Type B pancreatic cell (in vitro differentiated cells): ENCODE measurements around the gene B3GNT8. TPM values are rescaled to one million over a fixed set of nuclear protein-coding genes. Genes with fewer than 3 reads are reported as not detected.
"Not testable (repeated sequence)": the region's sequence is repeated elsewhere in the genome, so short reads cannot be mapped to it uniquely, and the experiment has no call there.

Experiments used
- DNase-seq: peaks from one replicate; pipeline ENCODE4 v3.0.0; 2021; ENCODE audit warnings: mixed read lengths; ENCODE audit not compliant: unreplicated experiment; ENCODE audit errors: extremely low spot score
- H3K27ac Mint-ChIP-seq: 2 replicates; pipeline ENCODE4 v1.8.0; 2021; ENCODE audit warnings: mild to moderate bottlenecking, mixed read lengths
- H3K27me3 Mint-ChIP-seq: 2 replicates; pipeline ENCODE4 v1.8.0; 2021; ENCODE audit warnings: mixed read lengths
- H3K36me3 Mint-ChIP-seq: 2 replicates; pipeline ENCODE4 v1.8.0; 2021; ENCODE audit warnings: mixed read lengths
- H3K4me1 Mint-ChIP-seq: one replicate; pipeline ENCODE4 v1.8.0; 2021; ENCODE audit warnings: mixed read lengths; ENCODE audit not compliant: unreplicated experiment
- H3K4me3 Mint-ChIP-seq: 2 replicates; pipeline ENCODE4 v1.8.0; 2021; ENCODE audit warnings: mild to moderate bottlenecking, mixed read lengths
- H3K9me3 Mint-ChIP-seq: 2 replicates; pipeline ENCODE4 v1.8.0; 2021; ENCODE audit warnings: mixed read lengths
- total RNA-seq: library from RNA; stranded (reverse); gene quantifications from 2 replicates; pipeline ENCODE4 v1.2.1, GENCODE V29; 2021; ENCODE audit warnings: low replicate concordance
- TF ChIP-seq, protein P1 (sequence below): fragments of 200-600 bp; sonication (generic); conservative IDR thresholded peaks from 2 replicates; pipeline ENCODE4 v1.5.0; 2021; ENCODE audit warnings: antibody characterized with exemption, mild to moderate bottlenecking

B3GNT8 gene
- total RNA-seq, 1 donor from 2014 or later: 9.3 TPM

DNA sequence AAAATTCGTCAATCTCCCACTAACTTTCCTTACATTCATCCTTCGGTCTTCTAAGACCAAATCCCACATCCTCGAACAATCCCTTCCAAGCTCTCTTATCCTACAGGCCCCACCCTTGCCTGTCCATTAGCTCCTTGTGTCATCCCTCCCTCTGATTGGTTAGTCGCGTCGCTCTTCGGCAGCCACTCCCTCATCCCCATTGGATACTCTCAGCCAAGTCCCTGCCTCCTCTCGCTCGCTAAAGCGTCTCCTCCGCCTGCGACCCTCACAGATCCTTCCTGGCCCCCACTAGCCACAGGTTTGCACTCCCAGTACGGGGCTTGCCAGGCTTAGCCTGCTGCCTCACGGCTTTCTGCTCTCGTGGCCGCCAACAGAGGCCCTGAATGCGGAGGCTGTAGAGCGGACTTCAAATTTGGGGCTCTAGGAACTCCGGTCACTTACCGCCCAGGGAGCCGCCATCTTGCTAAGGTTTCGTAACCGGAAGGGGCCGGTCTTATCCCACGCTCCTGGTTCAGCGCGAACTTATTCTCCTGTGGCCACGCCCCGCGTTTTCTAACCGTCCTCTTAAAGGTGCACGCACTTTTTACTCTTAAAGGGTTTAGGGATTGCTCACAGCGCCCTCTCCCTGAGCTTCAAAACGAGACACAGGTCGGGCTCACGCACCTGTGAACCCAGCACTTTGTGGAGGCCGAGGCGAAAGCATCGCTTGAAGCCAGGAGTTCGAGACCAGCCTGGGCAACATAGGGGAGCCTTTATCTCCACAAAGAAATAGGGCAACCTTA, 12.5 kb upstream of the B3GNT8 start, which contains the start of gene DMAC2:
DMAC2 (minus strand) TSS at position 472 of the 782 bp plus-strand sequence; CDS start at position 459, 13 bp downstream.
- peak; percentile 90 for DNase-seq
- Mint-ChIP-seq H3K4me3 (no peak within 1 kb of the TSS), H3K27me3 (peaks cover 22% of the 10 kb centered on the region), H3K4me1 (peaks cover 3% of the 10 kb centered on the region), H3K9me3 (no peaks in the 10 kb centered on the region), H3K27ac (no peak within 1 kb of the TSS), H3K36me3 (peaks cover 3% of the 10 kb centered on the region)
- TF ChIP-seq, protein P1, sequence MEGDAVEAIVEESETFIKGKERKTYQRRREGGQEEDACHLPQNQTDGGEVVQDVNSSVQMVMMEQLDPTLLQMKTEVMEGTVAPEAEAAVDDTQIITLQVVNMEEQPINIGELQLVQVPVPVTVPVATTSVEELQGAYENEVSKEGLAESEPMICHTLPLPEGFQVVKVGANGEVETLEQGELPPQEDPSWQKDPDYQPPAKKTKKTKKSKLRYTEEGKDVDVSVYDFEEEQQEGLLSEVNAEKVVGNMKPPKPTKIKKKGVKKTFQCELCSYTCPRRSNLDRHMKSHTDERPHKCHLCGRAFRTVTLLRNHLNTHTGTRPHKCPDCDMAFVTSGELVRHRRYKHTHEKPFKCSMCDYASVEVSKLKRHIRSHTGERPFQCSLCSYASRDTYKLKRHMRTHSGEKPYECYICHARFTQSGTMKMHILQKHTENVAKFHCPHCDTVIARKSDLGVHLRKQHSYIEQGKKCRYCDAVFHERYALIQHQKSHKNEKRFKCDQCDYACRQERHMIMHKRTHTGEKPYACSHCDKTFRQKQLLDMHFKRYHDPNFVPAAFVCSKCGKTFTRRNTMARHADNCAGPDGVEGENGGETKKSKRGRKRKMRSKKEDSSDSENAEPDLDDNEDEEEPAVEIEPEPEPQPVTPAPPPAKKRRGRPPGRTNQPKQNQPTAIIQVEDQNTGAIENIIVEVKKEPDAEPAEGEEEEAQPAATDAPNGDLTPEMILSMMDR: peak; percentile 57

DNA sequence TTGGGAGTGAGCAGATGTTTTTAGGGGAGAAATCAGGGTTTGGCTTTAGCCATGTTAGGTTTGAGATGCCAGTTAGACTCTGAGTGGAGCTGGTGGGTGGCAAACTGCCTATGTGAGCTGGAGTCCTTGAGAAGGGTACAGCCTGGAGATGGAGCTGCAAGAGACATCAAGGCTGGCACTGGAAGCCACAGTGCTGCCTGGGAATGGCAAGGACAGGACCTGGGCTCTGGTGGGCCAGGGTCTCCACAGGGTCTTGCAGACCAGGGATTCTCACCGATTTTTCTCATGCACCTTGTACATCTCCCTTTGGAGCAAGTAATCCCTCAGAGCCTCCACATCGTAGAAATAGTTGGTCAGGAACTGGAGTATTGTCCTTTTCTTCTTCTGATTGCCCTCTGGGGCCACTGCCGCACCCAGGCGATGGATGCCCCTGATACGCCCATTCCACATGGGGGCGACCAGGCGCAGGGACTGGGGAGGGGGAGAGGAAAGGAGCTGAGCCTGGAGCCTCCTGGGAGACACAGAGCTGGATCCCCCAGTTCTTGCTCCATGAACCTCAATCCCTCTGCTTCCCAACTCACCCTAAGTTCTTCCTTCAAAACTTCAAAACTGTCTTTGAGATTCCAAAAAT, 10.9 kb upstream of the B3GNT8 start:
- Mint-ChIP-seq H3K4me3 (peak overlapping the region; percentile 76), H3K27me3 (peaks cover 9% of the 10 kb centered on the region), H3K36me3 (peaks cover 7% of the 10 kb centered on the region), H3K27ac (no peak overlapping the region), H3K9me3 (no peaks in the 10 kb centered on the region), H3K4me1 (peaks cover 3% of the 10 kb centered on the region)
- TF ChIP-seq, protein P1: no peak
- DNase-seq: no peak

DNA sequence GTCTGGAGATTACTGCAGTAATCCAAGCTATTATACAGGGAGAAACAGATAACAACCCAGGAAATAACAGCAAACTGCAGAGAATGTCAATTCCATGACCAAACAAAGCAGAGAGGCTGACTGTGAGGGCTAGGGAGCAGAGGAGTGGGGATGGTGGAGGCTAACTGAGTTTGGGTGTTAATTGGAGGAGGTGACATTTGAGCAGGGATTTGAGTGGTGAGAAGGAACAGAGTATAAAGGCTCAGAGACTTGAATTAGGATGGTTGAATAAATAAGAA, 9.4 kb upstream of the B3GNT8 start:
- Mint-ChIP-seq H3K27ac (no peak overlapping the region), H3K4me3 (peak overlapping the region; percentile 32), H3K9me3 (no peaks in the 10 kb centered on the region), H3K36me3 (peaks cover 12% of the 10 kb centered on the region), H3K4me1 (peaks cover 3% of the 10 kb centered on the region), H3K27me3 (peaks cover 7% of the 10 kb centered on the region)
- DNase-seq: no peak
- TF ChIP-seq, protein P1: no peak

DNA sequence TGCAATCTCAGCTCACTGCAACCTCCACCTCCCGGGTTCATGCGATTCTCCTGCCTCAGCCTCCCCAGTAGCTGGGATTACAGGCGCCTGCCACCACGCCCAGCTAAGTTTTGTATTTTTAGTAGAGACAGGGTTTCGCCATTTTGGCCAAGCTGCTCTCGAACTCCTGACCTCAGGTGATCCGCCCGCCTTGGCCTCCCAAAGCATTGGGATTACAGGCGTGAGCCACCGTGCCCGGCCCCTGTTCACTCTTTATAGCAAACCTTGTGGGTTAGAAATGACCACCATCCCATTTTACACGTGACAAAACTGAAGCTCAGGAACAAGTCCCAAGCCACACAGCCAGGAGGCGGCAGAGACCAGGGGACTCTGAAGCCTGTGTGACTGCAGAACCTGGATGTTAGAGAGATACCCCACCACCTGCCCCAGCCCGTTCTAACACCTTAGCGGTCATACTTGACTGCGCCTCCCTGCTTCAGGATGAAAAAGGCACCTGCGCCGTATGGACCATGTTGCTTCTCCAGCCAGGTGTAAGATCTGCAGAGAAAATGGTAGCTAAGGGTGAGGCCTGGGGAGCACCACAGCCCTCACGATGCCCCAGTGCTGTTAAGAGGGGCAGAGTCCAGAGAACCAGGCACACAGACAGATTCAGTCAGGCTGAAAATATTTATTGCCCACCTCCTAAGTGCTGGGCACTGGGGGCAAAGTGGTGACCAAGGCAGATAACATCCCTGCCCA, 8.9 kb upstream of the B3GNT8 start:
- H3K9me3 Mint-ChIP-seq: no peaks in the 10 kb centered on the region
- no peak overlapping the region for H3K27ac Mint-ChIP-seq

DNA sequence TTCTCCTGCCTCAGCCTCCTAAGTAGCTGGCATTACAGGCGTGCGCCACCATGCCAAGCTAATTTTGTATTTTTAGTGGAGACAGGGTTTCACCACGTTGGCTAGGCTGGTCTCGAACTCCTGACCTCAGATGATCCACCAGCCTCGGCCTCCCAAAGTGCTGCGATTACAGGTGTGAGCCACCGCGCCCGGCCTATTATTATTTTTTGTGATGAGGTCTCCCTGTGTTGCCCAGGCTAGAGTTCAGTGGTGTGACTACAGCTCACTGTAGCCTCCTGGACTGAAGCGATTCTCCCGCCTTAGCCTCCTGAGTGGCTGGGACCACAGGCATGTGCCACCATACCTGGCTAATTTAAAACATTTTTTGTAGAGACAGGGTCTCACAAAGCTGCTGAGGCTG, 8.2 kb upstream of the B3GNT8 start:
- H3K36me3 Mint-ChIP-seq: peaks cover 12% of the 10 kb centered on the region
- H3K4me3 Mint-ChIP-seq, H3K27ac Mint-ChIP-seq, H3K27me3 Mint-ChIP-seq, H3K4me1 Mint-ChIP-seq, H3K9me3 Mint-ChIP-seq, DNase-seq: not testable (repeated sequence)

More for the DNA sequence above, 8.9 kb upstream of the B3GNT8 start:
- TF ChIP-seq, protein P1: no peak
- DNase-seq: no peak
- Mint-ChIP-seq H3K4me3 (peak overlapping the region; percentile 32), H3K36me3 (peaks cover 12% of the 10 kb centered on the region), H3K4me1 (peaks cover 3% of the 10 kb centered on the region), H3K27me3 (peaks cover 5% of the 10 kb centered on the region)

DNA sequence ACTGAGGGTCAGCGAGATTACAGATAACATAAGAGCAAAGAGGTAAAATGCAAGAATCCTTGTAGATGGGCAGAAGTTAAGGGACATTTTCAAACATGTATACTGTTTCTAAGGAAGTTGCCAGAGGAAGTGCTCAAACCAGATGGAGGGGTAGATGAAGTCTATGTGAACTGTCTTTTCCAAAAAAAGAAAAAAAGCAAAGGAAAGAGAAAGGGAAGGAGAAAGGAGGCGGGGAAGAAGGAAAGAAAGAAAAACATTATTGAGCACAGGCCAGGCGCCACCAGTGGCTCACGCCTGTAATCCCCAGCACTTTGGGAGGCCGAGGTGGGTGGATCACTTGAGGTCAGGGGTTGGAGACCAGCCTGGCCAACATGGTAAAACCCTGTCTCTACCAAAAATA, 7.3 kb upstream of the B3GNT8 start:
- Mint-ChIP-seq H3K4me3 (no peak overlapping the region), H3K27ac (no peak overlapping the region), H3K9me3 (no peaks in the 10 kb centered on the region), H3K4me1 (no peaks in the 10 kb centered on the region), H3K36me3 (peaks cover 12% of the 10 kb centered on the region), H3K27me3 (no peaks in the 10 kb centered on the region)
- no peak for DNase-seq
- TF ChIP-seq, protein P1: no peak
